ENCODE measurements around the gene SLC6A13. TPM values are rescaled to one million over a fixed set of nuclear protein-coding genes. Genes with fewer than 3 reads are reported as not detected.

SLC6A13 gene
- total and polyA plus RNA-seq, 10 of the 15 experiments (the other 5 are each of a cell fraction or from before 2014, with no cell fraction given) = 0.18 to 1.2 (median 0.20) TPM; not detected in 3

GRCh38 chr12:180445-180844, 82.2 kb downstream of the SLC6A13 start (continued):
- TF ChIP-seq USF1 (IDR thresholded peaks at IDR 0.05; ENCODE audit: borderline replicate concordance, extremely low read length, insufficient read depth, low read depth, low read length) = peak; percentile 79
- no peak for TF ChIP-seq MTA3 (IDR thresholded peaks at IDR 0.05; ENCODE audit: borderline replicate concordance, low read length)
- TF ChIP-seq RUNX3 (IDR thresholded peaks at IDR 0.05; ENCODE audit: low read length) = peak; percentile 57
- TF ChIP-seq USF2 (IDR thresholded peaks at IDR 0.05; ENCODE audit: borderline replicate concordance, low read depth, low read length) = peak; percentile 68

GRCh38 chr12:179885-180284, 82.8 kb downstream of the SLC6A13 start:
- H3K9ac ChIP-seq (ENCODE audit: control insufficient read depth, insufficient read depth, low read length) = no peak overlapping the region
- intact Hi-C loops (cut with micrococcal nuclease; ENCODE audit: unreplicated experiment) = no loop called here
- ChIA-PET RAD21 (ENCODE audit: unreplicated experiment) (no interaction called here), SMC1A (ENCODE audit: uncharacterized antibody, unreplicated experiment) (interaction anchor here (0.6 kb wide), 1 partner anchor 69 kb away, joined by 3 read pairs; no protein-coding TSS in a partner anchor), POLR2A (no interaction called here), CTCF (no interaction called here)
- H3K4me1 ChIP-seq (ENCODE audit: control insufficient read depth, insufficient read depth, low read length) = peaks cover 5% of the 10 kb centered on the region
- in situ Hi-C loops (cut with MboI) = no loop called here
- 45% methylated on average over 5 of the region's 5 CpGs for WGBS (ENCODE audit: insufficient coverage, insufficient replicate concordance, low lambda C conversion rate, missing lambda C conversion rate)
- no peak overlapping the region for H3K4me2 ChIP-seq (ENCODE audit: control insufficient read depth, insufficient read depth)
- no peak overlapping the region for H3K4me3 ChIP-seq
- no peaks in the 10 kb centered on the region for H3K9me3 ChIP-seq (replicated peaks; ENCODE audit: control insufficient read depth, insufficient read depth, low read length)
- no peak for FAIRE-seq
- DNase-seq (ENCODE audit: low read depth, low spot score) = no peak
- BruUV-seq (replicated peaks) = no TSS peak
- no peak overlapping the region for H2AFZ ChIP-seq (ENCODE audit: control insufficient read depth, low read depth, low read length)
- TF ChIP-seq SUPT20H (IDR thresholded peaks at IDR 0.05; ENCODE audit: borderline replicate concordance, control insufficient read depth, low read depth, low read length) = no peak
- ATAC-seq = no peak
- H3K79me2 ChIP-seq (ENCODE audit: control insufficient read depth, insufficient read depth, low read length) = no peaks in the 10 kb centered on the region
- H4K20me1 ChIP-seq (ENCODE audit: control insufficient read depth, insufficient read depth) = no peaks in the 10 kb centered on the region
- H3K27ac ChIP-seq (ENCODE audit: control insufficient read depth, insufficient read depth) = no peak overlapping the region
- no peaks in the 10 kb centered on the region for H3K36me3 ChIP-seq (ENCODE audit: control insufficient read depth in 2 of 2, insufficient read depth in 2 of 2, low read length in 1 of 2)
- no peaks in the 10 kb centered on the region; a peak in 1 of 4 replicates for H3K27me3 ChIP-seq (replicated peaks in 1 of 2; ENCODE audit: control insufficient read depth in 2 of 2, insufficient read depth in 2 of 2, low read length in 1 of 2)
